Stimulated activated CD8-positive, alpha-beta memory T cell treated with anti-CD3 and anti-CD28 coated beads, Interleukin-4, amount 100 ng/mL, for 4 hours (primary cell): ENCODE results near the gene FIS1.

Experiments used
- DNase-seq, 2 donors: peaks; one replicate each; pipeline ENCODE4 v3.0.0-alpha.2; 2020; ENCODE audit warnings: low read depth in 2 of 2, low spot score in 1 of 2

FIS1 gene

GRCh38 chr7:101234636-101235035, 10.2 kb downstream of the FIS1 start:
- DNase-seq: no peak

DNA sequence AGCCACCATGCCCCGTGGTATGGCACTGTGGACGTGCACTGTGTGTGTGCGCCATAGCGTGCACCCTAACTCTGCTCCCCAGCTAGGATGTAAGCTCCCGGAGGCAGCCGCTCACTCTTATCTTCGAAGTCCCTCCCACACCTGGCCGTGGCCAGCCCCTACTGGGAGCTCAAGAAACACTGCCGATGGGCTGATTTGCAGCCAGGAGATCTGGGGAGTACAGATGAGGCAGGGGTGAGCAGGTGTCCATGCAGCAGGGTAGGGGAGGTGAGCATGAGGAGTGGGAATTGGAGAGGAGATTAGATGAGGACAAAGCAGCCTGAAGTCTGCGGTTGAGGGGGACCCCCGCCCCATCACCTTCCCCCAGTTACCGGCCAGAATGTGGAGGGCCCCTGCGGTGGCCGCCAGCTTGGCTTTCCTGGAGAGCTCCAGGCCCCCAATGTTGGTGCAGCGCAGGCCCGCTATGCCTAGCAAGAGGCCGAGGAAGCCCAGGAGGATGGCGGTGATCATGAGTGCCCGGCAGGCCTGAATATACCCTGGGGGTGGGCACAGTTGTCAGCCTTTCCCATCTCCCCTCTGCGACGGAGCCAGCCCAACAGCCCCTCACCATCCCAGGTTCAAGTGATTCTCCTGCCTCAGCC, 10.9 kb downstream of the FIS1 start:
- no peak for DNase-seq

DNA sequence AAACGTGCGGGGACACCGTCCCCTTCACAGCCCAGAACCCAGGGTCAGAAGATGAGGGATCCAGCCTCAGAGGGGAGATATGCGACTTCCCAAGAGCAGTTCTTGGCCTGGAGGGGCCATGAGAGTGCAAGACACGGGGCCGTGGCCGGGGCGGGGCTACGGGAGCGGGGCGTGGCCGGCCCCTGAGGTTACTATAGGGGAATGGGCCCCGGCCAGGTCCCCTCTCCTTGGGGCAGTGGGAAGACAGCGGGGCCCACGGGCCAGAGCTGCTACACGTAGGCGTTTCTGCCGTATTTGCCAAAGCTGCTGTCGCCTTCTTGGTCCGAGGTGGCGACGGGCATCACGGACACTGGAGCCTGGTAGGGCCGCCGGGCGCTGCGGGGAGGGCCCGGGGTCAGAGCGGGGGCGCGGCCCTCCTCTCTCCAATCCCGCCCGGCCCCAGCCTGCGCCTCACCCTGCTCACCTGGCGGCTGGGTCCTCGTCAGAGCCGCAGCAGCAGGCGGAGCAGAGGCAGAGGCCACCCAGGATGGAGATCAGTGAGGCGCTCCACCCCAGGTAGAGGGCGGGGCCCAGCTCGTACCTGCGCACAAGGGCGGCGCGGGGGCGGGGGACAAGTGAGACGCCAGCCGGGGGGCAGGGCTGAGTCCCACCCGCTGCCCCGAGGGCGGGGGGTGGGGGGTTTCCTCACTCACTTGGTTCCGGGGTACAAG, 12.6 kb downstream of the FIS1 start:
- no peak for DNase-seq

DNA sequence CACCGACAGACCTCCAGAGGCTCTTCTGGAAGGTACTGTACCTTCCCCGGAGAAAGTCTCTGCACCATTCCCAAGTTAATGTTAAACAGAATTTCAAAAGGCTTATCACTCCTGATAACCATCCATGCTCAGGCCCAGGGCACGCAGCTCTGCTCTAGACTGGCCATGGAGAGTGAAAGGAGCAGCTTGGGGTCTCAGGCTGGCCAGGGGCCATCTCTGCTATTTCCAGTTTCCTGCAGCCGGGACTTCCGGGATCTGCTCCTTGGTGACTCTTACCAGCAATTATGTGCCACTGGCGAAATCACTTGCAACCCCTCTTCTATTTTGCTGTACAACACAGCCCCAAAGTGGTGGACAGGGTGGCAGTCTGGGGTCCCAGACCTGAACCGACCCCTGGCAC, 13.2 kb downstream of the FIS1 start:
- DNase-seq: no peak

DNA sequence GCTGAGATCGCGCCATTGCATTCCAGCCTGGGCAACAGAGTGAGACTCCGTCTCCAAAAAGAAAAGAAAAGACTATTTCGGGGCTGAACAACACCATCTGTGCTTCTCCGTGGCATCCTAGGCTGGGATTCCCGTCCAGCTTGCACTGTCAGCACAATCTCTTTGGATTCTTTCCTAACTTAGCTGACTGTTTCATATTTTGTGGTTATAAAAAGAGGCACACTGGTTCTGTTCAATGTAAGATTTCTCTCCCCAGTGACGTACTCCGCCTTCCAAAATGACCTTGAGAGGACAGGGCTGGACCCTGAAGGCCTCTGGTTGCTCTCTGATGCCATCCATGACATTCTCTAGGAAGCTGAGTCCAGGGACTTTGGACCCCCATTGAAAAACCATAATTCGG, 18.2 kb downstream of the FIS1 start:
- DNase-seq: no peak

- no peak for DNase-seq
These were observed 19.2 kb downstream of the FIS1 start for GRCh38 chr7:101225650-101226049.

DNA sequence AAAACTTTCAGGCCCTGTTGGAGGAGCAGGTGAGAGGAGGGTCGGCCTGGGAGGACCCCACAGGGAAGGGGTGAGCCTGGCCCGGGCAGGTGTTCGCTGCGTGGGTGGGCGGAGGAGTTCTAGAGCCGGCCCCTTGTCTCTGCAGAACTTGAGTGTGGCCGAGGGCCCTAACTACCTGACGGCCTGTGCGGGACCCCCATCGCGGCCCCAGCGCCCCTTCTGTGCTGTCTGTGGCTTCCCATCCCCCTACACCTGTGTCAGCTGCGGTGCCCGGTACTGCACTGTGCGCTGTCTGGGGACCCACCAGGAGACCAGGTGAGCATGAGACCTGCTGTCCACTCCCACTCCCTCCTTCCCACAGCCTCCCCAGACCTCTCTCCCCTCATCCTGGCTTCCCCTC, 21.4 kb downstream of the FIS1 start:
- no peak for DNase-seq

GRCh38 chr7:101222275-101222830, 22.5 kb downstream of the FIS1 start:
- no peak for DNase-seq

GRCh38 chr7:101220295-101220694, 24.6 kb downstream of the FIS1 start:
- no peak for DNase-seq

GRCh38 chr7:101218236-101219125, 26.4 kb downstream of the FIS1 start:
- DNase-seq: no peak

DNA sequence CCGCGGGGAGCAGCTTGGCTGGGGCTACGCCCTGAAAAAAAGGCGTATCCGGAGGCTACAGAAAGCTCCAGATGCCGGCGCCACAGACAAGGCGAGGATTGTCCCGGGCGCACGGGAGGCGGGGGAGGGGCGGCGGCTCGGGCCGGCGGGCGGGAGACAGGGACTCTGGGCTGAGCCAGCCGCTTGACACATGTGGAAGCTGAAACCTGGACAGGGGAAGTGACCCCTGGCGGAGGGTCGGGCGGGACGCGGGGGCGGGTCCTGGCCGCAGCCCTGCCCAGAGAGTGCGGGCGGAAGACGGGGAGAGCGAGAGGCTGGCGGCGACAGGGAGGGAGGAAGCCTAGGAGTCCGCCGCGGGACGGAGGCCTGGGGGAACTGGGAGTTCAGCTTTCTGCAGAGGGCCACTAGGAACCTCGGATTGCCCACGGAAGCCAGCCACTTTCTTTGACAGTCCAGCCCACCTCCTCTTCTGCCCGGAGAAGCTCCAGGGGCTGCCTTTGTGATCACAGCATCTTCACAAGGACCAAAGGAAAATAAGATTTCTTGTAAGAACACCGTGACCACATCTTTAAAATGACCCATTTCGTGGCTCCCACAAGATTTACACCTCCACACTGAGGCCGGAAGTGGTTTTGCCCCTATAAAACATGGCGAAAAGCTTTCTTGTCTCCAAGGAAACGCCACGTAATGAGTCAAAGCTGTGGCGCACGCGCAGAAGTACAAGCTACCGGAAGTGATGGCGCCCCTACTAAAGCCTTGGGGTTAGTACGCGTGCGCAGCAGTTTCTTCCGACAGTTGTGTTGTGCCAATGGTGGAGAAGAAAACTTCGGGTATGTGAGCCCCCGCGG, 27.3 kb downstream of the FIS1 start, which contains the start of the genes PLOD3 and ZNHIT1:
PLOD3 (minus strand) TSS at position 194 of the 848 bp plus-strand sequence. CDS start 307 bp downstream, outside the sequence.
ZNHIT1 (plus strand) TSS at position 778 of the 848 bp plus-strand sequence; CDS start at position 809, 31 bp downstream.
- DNase-seq: peak; percentile 92 to 95

- DNase-seq: no peak
These were observed 28.0 kb downstream of the FIS1 start for GRCh38 chr7:101216860-101217387.

GRCh38 chr7:101216001-101216859, 28.7 kb downstream of the FIS1 start:
- no peak for DNase-seq

DNA sequence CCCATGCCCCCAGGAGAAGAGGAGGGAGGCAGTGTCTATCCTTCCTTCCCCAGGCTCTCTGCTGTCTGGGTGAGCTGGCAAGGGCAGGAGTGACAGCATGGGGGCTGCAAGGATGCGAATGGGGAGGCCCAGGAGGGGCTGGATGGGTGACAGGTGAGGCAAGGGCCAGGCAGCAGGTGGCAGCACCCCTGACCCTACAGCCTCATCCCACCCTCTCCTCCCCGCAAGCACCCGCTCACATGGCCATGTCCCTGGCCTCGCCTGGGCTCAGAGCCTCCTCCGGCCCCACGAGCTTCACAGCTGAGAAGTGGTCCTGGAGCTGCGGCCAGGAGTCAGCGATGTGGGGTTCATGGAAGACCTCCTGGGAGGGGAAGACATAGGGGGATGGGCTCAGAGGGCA, 32.9 kb downstream of the FIS1 start:
- DNase-seq: no peak

DNA sequence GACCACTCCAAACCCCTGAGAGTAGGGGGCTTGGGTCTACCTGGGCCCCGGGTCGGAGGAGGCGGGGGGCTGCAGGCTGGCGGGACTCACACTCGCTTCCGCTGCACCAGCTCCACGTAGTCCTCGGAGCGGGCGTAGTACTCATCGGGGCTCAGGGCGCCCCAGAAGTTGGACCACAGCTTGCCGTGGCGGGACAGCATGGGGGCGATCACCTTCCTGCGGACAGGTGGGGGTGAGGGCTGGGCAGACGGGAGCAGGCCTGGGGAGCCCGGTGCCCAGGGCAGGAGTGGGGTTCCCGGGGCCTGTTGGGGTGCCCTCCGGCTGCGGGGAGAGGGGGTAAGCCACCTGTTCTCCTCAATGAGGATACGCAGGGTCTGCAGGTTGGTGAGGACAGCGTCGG, 33.4 kb downstream of the FIS1 start:
- DNase-seq: no peak

- DNase-seq: no peak
These were observed 34.7 kb downstream of the FIS1 start for GRCh38 chr7:101210143-101210542.

GRCh38 chr7:101208794-101209193, 36.1 kb downstream of the FIS1 start:
- no peak for DNase-seq

GRCh38 chr7:101207459-101207858, 37.4 kb downstream of the FIS1 start:
- no peak for DNase-seq

DNA sequence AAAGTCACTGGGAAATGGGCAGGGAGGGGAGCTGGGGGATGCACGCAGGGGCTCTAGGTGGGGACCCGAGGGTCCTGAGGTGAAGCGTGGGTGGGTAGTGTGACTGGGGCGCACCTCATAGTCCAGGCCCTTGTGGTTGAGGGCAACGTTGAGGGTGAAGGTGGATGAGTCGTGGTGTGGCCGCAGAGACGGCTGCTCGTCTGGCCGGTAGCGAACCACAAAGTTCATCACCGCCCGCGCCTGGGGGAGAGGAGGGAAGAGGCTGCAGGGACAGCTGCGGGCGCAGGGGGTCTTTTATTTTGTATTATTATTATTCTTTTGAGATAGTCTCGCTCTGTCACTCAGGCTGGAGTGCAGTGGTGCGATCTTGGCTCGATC, 38.2 kb downstream of the FIS1 start:
- no peak for DNase-seq
